H1 (cell line): Measurements from ENCODE around the gene RELA. TPM values are rescaled to one million over a fixed set of nuclear protein-coding genes. Genes with fewer than 3 reads are reported as not detected.

Experiments used
- CTCF ChIA-PET: fragments of 300-600 bp; sonication (Branson Sonifier 250); formaldehyde crosslinking; loops from one replicate; lab custom pipeline; 2021; ENCODE audit not compliant: partially characterized antibody; lab: Charles Lee
- POLR2A ChIA-PET: fragments of 300-600 bp; sonication (Branson Sonifier 250); formaldehyde crosslinking; loops from one replicate; lab custom pipeline; 2021; ENCODE audit warnings: inconsistent platforms; ENCODE audit not compliant: partially characterized antibody; lab: Charles Lee
- DNase-seq, 2 experiments: peaks; one replicate each; pipeline versions ENCODE4 v3.0.0 to v3.0.0-alpha.2; 2010 to 2022; ENCODE audit warnings: low spot score in 2 of 2, low read depth in 1 of 2, mixed read lengths in 1 of 2
- FAIRE-seq: peaks from 2 replicates; lab custom pipeline; 2011; peaks lifted over from hg19 to GRCh38; lab: Jason Lieb, UNC
- H2AFZ ChIP-seq: 2 replicates; pipeline ENCODE4 v1.8.1; 2012; ENCODE audit warnings: low read length, inconsistent platforms
- H2AK5ac ChIP-seq: 2 replicates; pipeline ENCODE4 v1.6.1; 2013; ENCODE audit warnings: low read depth, low read length
- H2BK120ac ChIP-seq: replicated peaks from 2 replicates; pipeline ENCODE3; 2013; ENCODE audit warnings: low read depth, low read length, inconsistent platforms
- H2BK12ac ChIP-seq: 2 replicates; pipeline ENCODE4 v1.6.1; 2013; ENCODE audit warnings: low read depth, low read length
- H2BK15ac ChIP-seq: 2 replicates; pipeline ENCODE4 v1.6.1; 2013; ENCODE audit warnings: low read length
- H2BK20ac ChIP-seq: 2 replicates; pipeline ENCODE4 v1.6.1; 2013; ENCODE audit warnings: low read length
- H2BK5ac ChIP-seq: 2 replicates; pipeline ENCODE4 v1.6.1; 2013; ENCODE audit warnings: low read depth, low read length
- H3K14ac ChIP-seq: 2 replicates; pipeline ENCODE4 v1.6.1; 2013; ENCODE audit warnings: inconsistent platforms; ENCODE audit not compliant: insufficient read length
- H3K18ac ChIP-seq: 2 replicates; pipeline ENCODE4 v1.6.1; 2013; ENCODE audit warnings: low read length; ENCODE audit errors: extremely low read depth
- H3K23ac ChIP-seq: 2 replicates; pipeline ENCODE4 v1.6.1; 2013; ENCODE audit warnings: inconsistent platforms; ENCODE audit not compliant: insufficient read length
- H3K23me2 ChIP-seq: 2 replicates; pipeline ENCODE4 v1.6.1; 2013; ENCODE audit warnings: low read depth, low read length
- H3K27ac ChIP-seq: 2 replicates; pipeline ENCODE4 v1.6.1; 2011; ENCODE audit warnings: low read depth, low read length, inconsistent platforms
- H3K27me3 ChIP-seq, 4 experiments: replicated peaks in 1 of 4; 1 replicate in 1 of 4; 2 replicates in 3 of 4; pipeline versions ENCODE4 v1.6.1 to v1.8.1; 2011 to 2013; ENCODE audit warnings: low read length in 3 of 4, mild to moderate bottlenecking in 3 of 4, inconsistent platforms in 2 of 4, mixed read lengths in 2 of 4, moderate library complexity in 1 of 4; ENCODE audit not compliant: control insufficient read depth in 3 of 4, insufficient read depth in 3 of 4; ENCODE audit errors: extremely low read depth in 1 of 4
- H3K36me3 ChIP-seq, 4 experiments: 2 replicates each; pipeline versions ENCODE4 v1.6.1 to v1.8.1; 2011 to 2013; ENCODE audit warnings: mild to moderate bottlenecking in 4 of 4, low read length in 3 of 4, moderate library complexity in 2 of 4, control low read depth in 1 of 4, inconsistent platforms in 1 of 4; ENCODE audit not compliant: insufficient read depth in 4 of 4, control insufficient read depth in 2 of 4
- H3K4ac ChIP-seq: replicated peaks from 2 replicates; pipeline ENCODE3; 2013; ENCODE audit warnings: low read length, low read depth, mixed read lengths, inconsistent platforms; ENCODE audit not compliant: insufficient read length
- H3K4me1 ChIP-seq, 4 experiments: replicated peaks in 1 of 4; 1 replicate in 1 of 4; 2 replicates in 3 of 4; pipeline versions ENCODE4 v1.6.1 to v1.8.1; 2011 to 2013; ENCODE audit warnings: low read length in 3 of 4, inconsistent platforms in 2 of 4, mixed read lengths in 1 of 4; ENCODE audit not compliant: insufficient read depth in 4 of 4, control insufficient read depth in 3 of 4
- H3K4me2 ChIP-seq, 2 experiments: 2 replicates each; pipeline versions ENCODE4 v1.6.1 to v1.8.1; 2011 to 2013; ENCODE audit warnings: low read depth in 2 of 2, low read length in 2 of 2, control low read depth in 1 of 2, inconsistent platforms in 1 of 2, mild to moderate bottlenecking in 1 of 2; ENCODE audit not compliant: insufficient read depth in 1 of 2
- H3K4me3 ChIP-seq, 4 experiments: fragments of 200-600, 300-600 bp in 1 of 4; sonication (generic), shearing (Covaris generic), sonication (Bioruptor Twin) in 1 of 4; 2 replicates each; pipeline versions ENCODE4 v1.5.1 to v1.8.1; 2011 to 2016; ENCODE audit warnings: low read length in 4 of 4, low read depth in 3 of 4, control low read depth in 2 of 4, inconsistent platforms in 2 of 4, mild to moderate bottlenecking in 2 of 4, mixed read lengths in 1 of 4, moderate library complexity in 1 of 4; ENCODE audit not compliant: insufficient read depth in 2 of 4; ENCODE audit errors: extremely low read depth in 1 of 4
- H3K56ac ChIP-seq: replicated peaks from 2 replicates; pipeline ENCODE3; 2013; ENCODE audit warnings: low read depth, mild to moderate bottlenecking, mixed read lengths, low read length, inconsistent platforms; ENCODE audit not compliant: insufficient read length
- H3K79me1 ChIP-seq: 2 replicates; pipeline ENCODE4 v1.6.1; 2013; ENCODE audit warnings: low read depth, low read length, control low read depth
- H3K79me2 ChIP-seq, 2 experiments: 2 replicates each; pipeline versions ENCODE4 v1.6.1 to v1.8.1; 2012 to 2013; ENCODE audit warnings: low read length in 2 of 2, mild to moderate bottlenecking in 2 of 2, inconsistent platforms in 1 of 2; ENCODE audit not compliant: insufficient read depth in 2 of 2, control insufficient read depth in 1 of 2
- H3K9ac ChIP-seq, 4 experiments: replicated peaks in 1 of 4; 1 replicate in 1 of 4; 2 replicates in 3 of 4; pipeline versions ENCODE4 v1.6.1 to v1.8.1; 2011 to 2013; ENCODE audit warnings: low read depth in 3 of 4, low read length in 3 of 4, control low read depth in 2 of 4, mild to moderate bottlenecking in 2 of 4, moderate library complexity in 2 of 4, inconsistent platforms in 1 of 4; ENCODE audit errors: extremely low read depth in 1 of 4
- H3K9me3 ChIP-seq, 2 experiments: 2 replicates each; pipeline versions ENCODE4 v1.6.1 to v1.8.1; 2012 to 2013; ENCODE audit warnings: mild to moderate bottlenecking in 2 of 2, moderate library complexity in 2 of 2, control low read depth in 1 of 2, inconsistent platforms in 1 of 2, low read depth in 1 of 2, low read length in 1 of 2, mixed read lengths in 1 of 2; ENCODE audit not compliant: insufficient read depth in 2 of 2
- H4K20me1 ChIP-seq, 2 experiments: replicated peaks in 1 of 2; 2 replicates each; pipeline versions ENCODE3 to v1.8.1; 2011 to 2013; ENCODE audit warnings: inconsistent platforms in 2 of 2, low read length in 2 of 2, mild to moderate bottlenecking in 1 of 2; ENCODE audit not compliant: insufficient read depth in 2 of 2, control insufficient read depth in 1 of 2
- H4K5ac ChIP-seq: 2 replicates; pipeline ENCODE4 v1.6.1; 2013; ENCODE audit warnings: low read length, low read depth, mixed read lengths, inconsistent platforms; ENCODE audit not compliant: insufficient read length
- H4K8ac ChIP-seq: 2 replicates; pipeline ENCODE4 v1.8.0; 2013; ENCODE audit warnings: mild to moderate bottlenecking, moderate library complexity, low read length, inconsistent platforms; ENCODE audit not compliant: insufficient read depth; ENCODE audit errors: extremely low read depth
- H4K91ac ChIP-seq: replicated peaks from 2 replicates; pipeline ENCODE3; 2013; ENCODE audit warnings: low read length, mixed read lengths, inconsistent platforms; ENCODE audit not compliant: insufficient read length
- BACH1 ChIP-seq: IDR thresholded peaks from 2 replicates; pipeline ENCODE4 v1.6.1; 2012; ENCODE audit warnings: low read length, improper control_type of control experiment
- BRCA1 ChIP-seq: IDR thresholded peaks from 2 replicates; pipeline ENCODE4 v1.6.1; 2012; ENCODE audit warnings: low read depth, low read length, improper control_type of control experiment
- CHD1 ChIP-seq: IDR thresholded peaks from 2 replicates; pipeline ENCODE4 v1.6.1; 2012; ENCODE audit warnings: low read depth, low read length, improper control_type of control experiment
- CTBP2 ChIP-seq: IDR thresholded peaks from 2 replicates; pipeline ENCODE4 v1.7.0; 2011; ENCODE audit warnings: borderline replicate concordance, mild to moderate bottlenecking, moderate library complexity, mixed read lengths, low read length; ENCODE audit not compliant: insufficient read depth, insufficient read length
- GTF2F1 ChIP-seq: IDR thresholded peaks from 2 replicates; pipeline ENCODE4 v1.6.1; 2012; ENCODE audit warnings: low read depth, low read length, improper control_type of control experiment, borderline replicate concordance
- POLR2AphosphoS5 ChIP-seq: IDR thresholded peaks from 2 replicates; pipeline ENCODE4 v1.6.1; 2011; ENCODE audit warnings: low read depth, low read length
- RXRA ChIP-seq: IDR thresholded peaks from 2 replicates; pipeline ENCODE4 v1.6.1; 2011; ENCODE audit warnings: low read depth, mild to moderate bottlenecking, low read length, moderate library complexity; ENCODE audit not compliant: insufficient read depth
- SAP30 ChIP-seq: fragments of 300-600 bp; sonication (generic); IDR thresholded peaks from 2 replicates; pipeline ENCODE4 v1.7.1; 2012; ENCODE audit warnings: low read length, moderate library complexity, mild to moderate bottlenecking, inconsistent platforms; ENCODE audit not compliant: insufficient read depth, insufficient replicate concordance
- SP4 ChIP-seq: IDR thresholded peaks from 2 replicates; pipeline ENCODE4 v1.6.1; 2012; ENCODE audit warnings: low read length, inconsistent platforms
- WGBS, 2 experiments: shearing (Covaris generic) in 1 of 2; methylation state at CpG; one replicate each; pipeline versions ENCODE4 v1.1.6 to v1.1.7; 2013 to 2015; ENCODE audit warnings: low lambda C conversion rate in 2 of 2, mixed read lengths in 2 of 2, inconsistent platforms in 1 of 2, low coverage in 1 of 2, missing lambda C conversion rate in 1 of 2; ENCODE audit not compliant: insufficient replicate concordance in 2 of 2, insufficient coverage in 1 of 2, insufficient read length in 1 of 2; ENCODE audit errors: extremely low coverage in 1 of 2, missing lambda C conversion rate in 1 of 2; 5-methylcytosine and 5-hydroxymethylcytosine counted together
- polyA plus RNA-seq, 7 experiments: library from polyadenylated mRNA; depleted of rRNA in 3 of 7; stranded (reverse) in 5 of 7; unstranded in 2 of 7; fragments of >200 nt in 5 of 7; fragments of 200-250 nt in 2 of 7; gene quantifications; 1 replicate in 5 of 7; 2 replicates in 1 of 7; 4 replicates in 1 of 7; pipeline versions ENCODE4 v1.2.1 to v1.2.3, GENCODE V29; 2011 to 2013; ENCODE audit warnings: missing spikeins in 2 of 7, mixed read lengths in 2 of 7
- total RNA-seq: library from RNA; stranded (reverse); fragmentation: NEBNext Ultra II Directional; extraction: Animal tissue kit (Norgen Biotek cat#: 25700); gene quantifications from 2 replicates; pipeline ENCODE4 v1.2.1, GENCODE V29; 2021
- TF ChIP-seq, protein P1 (sequence below): IDR thresholded peaks from 2 replicates; pipeline ENCODE4 v1.6.1; 2011; ENCODE audit warnings: low read depth, mild to moderate bottlenecking, low read length; ENCODE audit not compliant: insufficient read depth
- TF ChIP-seq, protein P2 (sequence below): IDR thresholded peaks from 2 replicates; pipeline ENCODE4 v1.6.1; 2011; ENCODE audit warnings: low read length, improper control_type of control experiment

RELA gene
- total and polyA plus RNA-seq, 2 of the 8 experiments (the other 6 are each of a cell fraction or from before 2014, with no cell fraction given): 21.9 to 27.5 TPM

DNA sequence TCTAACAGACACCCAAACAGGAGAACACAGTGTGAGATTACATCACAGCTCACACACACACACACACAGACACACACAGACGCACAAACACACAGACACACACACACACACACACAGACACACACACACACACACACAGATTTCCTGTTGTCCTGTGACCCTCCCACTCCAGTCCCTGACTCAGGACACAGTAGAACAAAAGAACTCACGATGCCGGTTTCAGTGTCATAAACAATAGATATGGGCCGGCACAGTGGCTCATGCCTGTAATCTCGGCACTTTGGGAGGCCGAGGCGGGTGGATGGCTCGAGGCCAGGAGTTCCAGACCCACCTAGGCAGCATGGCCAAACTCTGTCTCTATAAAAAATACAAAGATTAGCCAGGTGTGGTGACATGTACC is 35.5 kb upstream of the RELA start:
- Histone ChIP-seq H3K27me3 (no peaks in the 10 kb centered on the region; a peak in 3 of 7 replicates), H3K23ac (no peak overlapping the region), H4K5ac (no peak overlapping the region), H2AK5ac (no peak overlapping the region), H3K9me3 (0 out of 4 replicates have a peak, but pooled peaks cover 0 to 7% of the 10 kb centered on the region in 2 experiments), H2AFZ (no peak overlapping the region), H3K4me3 (no peak overlapping the region), H2BK120ac (no peak overlapping the region), H3K9ac (no peak overlapping the region), H2BK20ac (no peak overlapping the region), H3K79me1 (no peaks in the 10 kb centered on the region), H3K4me1 (no peaks in the 10 kb centered on the region), H4K91ac (no peak overlapping the region), H3K14ac (no peak overlapping the region), H3K23me2 (peaks cover 1% of the 10 kb centered on the region; the same call in 1 of the 2 replicates), H3K4me2 (no peak overlapping the region), H3K56ac (no peak overlapping the region), H2BK15ac (no peak overlapping the region), H3K27ac (no peak overlapping the region), H3K79me2 (no peaks in the 10 kb centered on the region), H3K36me3 (no peaks in the 10 kb centered on the region), H4K8ac (no peak overlapping the region), H3K4ac (no peak overlapping the region), H2BK5ac (no peak overlapping the region), H3K18ac (no peak overlapping the region), H4K20me1 (no peaks in the 10 kb centered on the region), H2BK12ac (no peak overlapping the region)
- 83% methylated on average over 8 of the region's 8 CpGs; no CpG with 5 or more reads in 1 of the 2 experiments for WGBS, 2 experiments
- ChIA-PET CTCF (interaction anchor here (0.6 kb wide), 1 partner anchor 47 kb away, joined by 5 read pairs; no protein-coding TSS in a partner anchor), POLR2A (no interaction called here)
- FAIRE-seq: no peak
- DNase-seq: no peak
- TF ChIP-seq POLR2AphosphoS5: no peak
- TF ChIP-seq, protein P1, sequence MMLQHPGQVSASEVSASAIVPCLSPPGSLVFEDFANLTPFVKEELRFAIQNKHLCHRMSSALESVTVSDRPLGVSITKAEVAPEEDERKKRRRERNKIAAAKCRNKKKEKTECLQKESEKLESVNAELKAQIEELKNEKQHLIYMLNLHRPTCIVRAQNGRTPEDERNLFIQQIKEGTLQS: no peak
- TF ChIP-seq GTF2F1: no peak
- no peak for TF ChIP-seq CHD1
- no peak for TF ChIP-seq BACH1
- no peak for TF ChIP-seq RXRA
- TF ChIP-seq SP4: no peak
- TF ChIP-seq, protein P2, sequence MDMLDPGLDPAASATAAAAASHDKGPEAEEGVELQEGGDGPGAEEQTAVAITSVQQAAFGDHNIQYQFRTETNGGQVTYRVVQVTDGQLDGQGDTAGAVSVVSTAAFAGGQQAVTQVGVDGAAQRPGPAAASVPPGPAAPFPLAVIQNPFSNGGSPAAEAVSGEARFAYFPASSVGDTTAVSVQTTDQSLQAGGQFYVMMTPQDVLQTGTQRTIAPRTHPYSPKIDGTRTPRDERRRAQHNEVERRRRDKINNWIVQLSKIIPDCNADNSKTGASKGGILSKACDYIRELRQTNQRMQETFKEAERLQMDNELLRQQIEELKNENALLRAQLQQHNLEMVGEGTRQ: no peak
- no peak for TF ChIP-seq CTBP2
- TF ChIP-seq SAP30: no peak
- no peak for TF ChIP-seq BRCA1
